Thymus (tissue), 11 donors: ENCODE results near the gene NEDD4L. TPM values are rescaled to one million over a fixed set of nuclear protein-coding genes. Genes with fewer than 3 reads are reported as not detected.

Source experiments
- DNase-seq, 9 donors: peaks; one replicate each; pipeline ENCODE4 v3.0.0-alpha.2; 2013; ENCODE audit warnings: low spot score in 9 of 9, low read depth in 6 of 9, missing footprints in 1 of 9
- H3K27ac ChIP-seq, 2 donors: one replicate each; pipeline ENCODE4 v1.5.1; 2013; ENCODE audit warnings: control low read depth in 1 of 2, low read depth in 1 of 2, low read length in 1 of 2, mild to moderate bottlenecking in 1 of 2, moderate library complexity in 1 of 2
- H3K27me3 ChIP-seq, 2 donors: one replicate each; pipeline ENCODE4 v1.5.1; 2013; ENCODE audit warnings: low read length in 1 of 2; ENCODE audit not compliant: control insufficient read depth in 2 of 2, insufficient read depth in 1 of 2
- H3K36me3 ChIP-seq, 2 donors: one replicate each; pipeline ENCODE4 v1.5.1; 2013; ENCODE audit warnings: low read length in 1 of 2, mild to moderate bottlenecking in 1 of 2, moderate library complexity in 1 of 2; ENCODE audit not compliant: control insufficient read depth in 2 of 2, insufficient read depth in 2 of 2
- H3K4me1 ChIP-seq, 2 donors: one replicate each; pipeline ENCODE4 v1.5.1; 2013; ENCODE audit warnings: low read length in 2 of 2; ENCODE audit not compliant: control insufficient read depth in 2 of 2, insufficient read depth in 2 of 2
- H3K4me3 ChIP-seq, 2 donors: one replicate each; pipeline ENCODE4 v1.5.1; 2013; ENCODE audit warnings: low read length in 2 of 2, control low read depth in 1 of 2, mild to moderate bottlenecking in 1 of 2
- H3K9me3 ChIP-seq, 2 donors: one replicate each; pipeline ENCODE4 v1.5.1; 2013; ENCODE audit warnings: low read length in 1 of 2, mild to moderate bottlenecking in 1 of 2; ENCODE audit not compliant: control insufficient read depth in 2 of 2, insufficient read depth in 1 of 2
- WGBS: extraction: QIAGEN DNeasy Blood & Tissue Kit; methylation state at CpG from one replicate; pipeline ENCODE4 v1.1.7; 2013; 5-methylcytosine and 5-hydroxymethylcytosine counted together
- polyA plus RNA-seq: library from polyadenylated mRNA; stranded (reverse); fragments of 200-250 nt; gene quantifications from one replicate; pipeline ENCODE4 v1.2.3, GENCODE V29; 2013
- total RNA-seq: library from RNA; stranded (reverse); fragments of 120-200 nt; gene quantifications from one replicate; pipeline ENCODE4 v1.2.4, GENCODE V29; 2013
- donor health status: healthy.

The NEDD4L gene
- total and polyA plus RNA-seq, 2 donors: 6.5 to 11.8 TPM

- Histone ChIP-seq H3K4me3 (no peak overlapping the region), H3K9me3 (no peaks in the 10 kb centered on the region), H3K4me1 (no peaks in the 10 kb centered on the region), H3K27me3 (no peaks in the 10 kb centered on the region), H3K27ac (no peak overlapping the region), H3K36me3 (no peaks in the 10 kb centered on the region)
- no peak for DNase-seq
- WGBS: 94% methylated on average over 7 of the region's 7 CpGs
Observed at GRCh38 chr18:58416014-58416703, 372.1 kb downstream of the NEDD4L start.

GRCh38 chr18:58416704-58417683, 373.0 kb downstream of the NEDD4L start:
- no peaks in the 10 kb centered on the region for H3K27me3 ChIP-seq

GRCh38 chr18:58417752-58418151, 373.7 kb downstream of the NEDD4L start:
- no peak for DNase-seq
- H3K4me3 ChIP-seq: no peak overlapping the region

More at GRCh38 chr18:58416704-58417683, 373.0 kb downstream of the NEDD4L start:
- 94% methylated on average over 16 of the region's 16 CpGs for WGBS
- Histone ChIP-seq H3K27ac (no peak overlapping the region), H3K4me3 (no peak overlapping the region), H3K36me3 (no peaks in the 10 kb centered on the region), H3K4me1 (no peaks in the 10 kb centered on the region), H3K9me3 (no peaks in the 10 kb centered on the region)
- no peak for DNase-seq

GRCh38 chr18:58418361-58418760, 374.3 kb downstream of the NEDD4L start:
- Histone ChIP-seq H3K4me3 (no peak overlapping the region), H3K36me3 (no peaks in the 10 kb centered on the region), H3K27me3 (no peaks in the 10 kb centered on the region), H3K4me1 (no peaks in the 10 kb centered on the region), H3K27ac (no peak overlapping the region), H3K9me3 (no peaks in the 10 kb centered on the region)
- WGBS: 97% methylated on average over 4 of the region's 4 CpGs
- DNase-seq: no peak

More at GRCh38 chr18:58417752-58418151, 373.7 kb downstream of the NEDD4L start:
- WGBS: 95% methylated on average over 6 of the region's 6 CpGs
- H3K4me1 ChIP-seq: no peaks in the 10 kb centered on the region
- H3K27me3 ChIP-seq: no peaks in the 10 kb centered on the region
- H3K36me3 ChIP-seq: no peaks in the 10 kb centered on the region
- no peaks in the 10 kb centered on the region for H3K9me3 ChIP-seq
- no peak overlapping the region for H3K27ac ChIP-seq

- H3K9me3 ChIP-seq: no peaks in the 10 kb centered on the region
- H3K36me3 ChIP-seq: no peaks in the 10 kb centered on the region
- WGBS: 70% methylated on average over 4 of the region's 4 CpGs
- no peak overlapping the region for H3K27ac ChIP-seq
- H3K27me3 ChIP-seq: no peaks in the 10 kb centered on the region
- no peak overlapping the region for H3K4me3 ChIP-seq
- DNase-seq: no peak
- H3K4me1 ChIP-seq: no peaks in the 10 kb centered on the region
Observed at GRCh38 chr18:58419587-58420199, 375.7 kb downstream of the NEDD4L start.

- no peaks in the 10 kb centered on the region for H3K27me3 ChIP-seq
- H3K36me3 ChIP-seq: no peaks in the 10 kb centered on the region
- H3K27ac ChIP-seq: no peak overlapping the region
- no peak overlapping the region for H3K4me3 ChIP-seq
- no peak for DNase-seq
- WGBS: 92% methylated on average over 4 of the region's 4 CpGs
- no peaks in the 10 kb centered on the region for H3K9me3 ChIP-seq
- H3K4me1 ChIP-seq: no peaks in the 10 kb centered on the region
Observed at GRCh38 chr18:58426611-58427010, 382.6 kb downstream of the NEDD4L start.

GRCh38 chr18:58427321-58427720, 383.3 kb downstream of the NEDD4L start:
- 68% methylated on average over 5 of the region's 5 CpGs for WGBS

GRCh38 chr18:58429442-58429841, 385.4 kb downstream of the NEDD4L start:
- Histone ChIP-seq H3K9me3 (no peaks in the 10 kb centered on the region), H3K27me3 (no peaks in the 10 kb centered on the region), H3K36me3 (no peaks in the 10 kb centered on the region), H3K4me1 (no peaks in the 10 kb centered on the region), H3K4me3 (no peak overlapping the region), H3K27ac (no peak overlapping the region)
- WGBS: 84% methylated on average over 6 of the region's 6 CpGs
- no peak for DNase-seq

More at GRCh38 chr18:58427321-58427720, 383.3 kb downstream of the NEDD4L start:
- Histone ChIP-seq H3K27ac (no peak overlapping the region), H3K4me3 (no peak overlapping the region), H3K4me1 (no peaks in the 10 kb centered on the region), H3K27me3 (no peaks in the 10 kb centered on the region), H3K9me3 (no peaks in the 10 kb centered on the region), H3K36me3 (no peaks in the 10 kb centered on the region)
- DNase-seq: no peak

GRCh38 chr18:58431215-58431614, 387.2 kb downstream of the NEDD4L start:
- H3K27ac ChIP-seq: no peak overlapping the region
- H3K36me3 ChIP-seq: no peaks in the 10 kb centered on the region
- 92% methylated on average over 5 of the region's 5 CpGs for WGBS
- no peak for DNase-seq
- no peaks in the 10 kb centered on the region for H3K9me3 ChIP-seq
- no peaks in the 10 kb centered on the region for H3K27me3 ChIP-seq
- H3K4me1 ChIP-seq: no peaks in the 10 kb centered on the region
- H3K4me3 ChIP-seq: no peak overlapping the region
